SK-MEL-5 (cell line): ENCODE data around the gene ATP7B. TPM values are rescaled to one million over a fixed set of nuclear protein-coding genes. Genes with fewer than 3 reads are reported as not detected.

Source experiments
- DNase-seq: peaks from one replicate; pipeline ENCODE4 v3.0.0-alpha.2; 2016; ENCODE audit warnings: low read depth, low spot score
- in situ Hi-C: cut with HindIII; loops from 2 replicates; pipeline ENCODE4 v1.10.0; 2016; ENCODE audit warnings: low sequenced_read_pairs, high pct_unique_total_duplicates, low pct_unique_long_range_greater_than_20kb
- total RNA-seq: library from RNA; depleted of rRNA; stranded (reverse); fragments of >200 nt; shearing (Covaris generic); gene quantifications from 2 replicates; pipeline ENCODE4 v1.2.3, GENCODE V29; 2014; rRNA removed

ATP7B gene
- total RNA-seq, 1 experiment from 2014 or later: 3.8 TPM

DNA sequence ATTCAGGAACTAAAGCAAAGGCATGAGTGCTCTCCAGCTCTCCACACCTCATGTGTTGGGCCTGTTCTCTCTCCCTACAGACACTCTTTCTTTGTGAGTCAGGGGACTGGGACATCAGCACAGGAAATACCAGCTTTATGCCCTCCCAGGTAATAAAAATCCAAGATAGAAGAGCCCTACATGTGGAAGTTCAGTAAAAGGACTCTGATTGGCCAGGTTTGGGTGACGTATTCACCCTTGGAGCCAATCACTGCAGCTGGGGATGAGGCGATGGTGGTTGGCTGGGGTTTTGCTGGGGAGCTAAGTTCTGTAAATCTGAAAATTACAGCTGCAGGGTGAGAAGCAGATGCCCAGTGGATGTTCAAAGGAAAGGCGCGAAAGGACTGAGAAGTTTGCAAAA is 117.0 kb downstream of the ATP7B start:
- peak; percentile 22 for DNase-seq
- in situ Hi-C loops: no loop called here

- in situ Hi-C loops: no loop called here
- DNase-seq: no peak
These were observed 118.6 kb downstream of the ATP7B start for GRCh38 chr13:51892657-51893056.

DNA sequence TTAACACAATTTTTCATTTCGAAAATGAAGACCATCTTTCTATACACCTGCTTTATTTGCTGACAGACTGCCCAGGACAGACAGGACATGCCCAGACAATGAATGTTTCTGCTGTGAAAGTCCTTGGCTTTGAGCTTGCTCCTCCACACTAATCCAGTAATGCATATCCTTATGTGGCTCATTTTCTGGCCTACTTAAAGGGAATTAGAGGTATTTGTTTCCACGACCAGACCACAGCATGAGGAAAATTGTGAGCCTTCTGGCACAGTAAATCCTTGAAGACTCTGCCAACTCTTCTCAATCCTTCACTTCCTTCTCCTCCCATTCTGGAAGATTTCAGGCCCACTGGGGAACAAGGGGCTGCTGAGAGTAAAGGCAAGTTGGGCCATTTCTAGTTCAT is 123.8 kb downstream of the ATP7B start:
- DNase-seq: no peak
- in situ Hi-C loops: no loop called here

DNA sequence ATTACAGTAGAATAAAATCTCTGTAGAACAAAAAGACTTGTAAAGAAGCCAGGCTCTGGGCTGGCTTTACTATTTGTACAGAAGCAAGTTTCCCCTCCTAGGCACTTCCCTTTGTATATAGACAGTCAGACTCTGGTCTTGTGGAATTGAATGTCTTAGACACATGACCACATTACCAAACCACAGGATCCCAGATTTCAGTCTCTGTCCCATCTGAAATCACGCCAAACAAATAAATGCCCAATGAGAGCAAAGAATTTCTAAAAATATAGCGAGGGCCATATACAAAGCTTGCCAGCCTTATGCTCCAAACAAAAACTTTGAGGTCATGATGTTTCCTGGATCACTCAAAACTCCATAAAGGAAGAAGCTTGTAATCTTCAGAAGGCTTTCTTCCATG is 125.6 kb downstream of the ATP7B start:
- in situ Hi-C loops: no loop called here
- peak; percentile 60 for DNase-seq

GRCh38 chr13:51883226-51883600 is 128.0 kb downstream of the ATP7B start:
- in situ Hi-C loops: no loop called here
- DNase-seq: no peak

Other genes with a start within 250 kb of the ATP7B start
- gene DHRS12, start 207.3 kb downstream of the ATP7B start, total RNA-seq: 3.9 and 5.8 TPM in 2 replicates
- gene TMEM272, start 166.3 kb downstream of the ATP7B start, total RNA-seq: 1.2 and 1.8 TPM in 2 replicates
- gene CCDC70, start 149.5 kb downstream of the ATP7B start, total RNA-seq: not detected in 2 replicates
- 18.6 and 21.3 TPM in 2 replicates for gene ALG11, start 948 bp upstream of the ATP7B start, total RNA-seq
- 10.4 and 11.7 TPM in 2 replicates for gene UTP14C, start 13.2 kb upstream of the ATP7B start, total RNA-seq
- gene NEK5, start 117.6 kb upstream of the ATP7B start, total RNA-seq: 0.05 and 0.08 TPM in 2 replicates
- 7.6 and 8.1 TPM in 2 replicates for gene NEK3, start 148.1 kb upstream of the ATP7B start, total RNA-seq